SHP77 treated with DMSO at 0.1 percent for 48 hours (cell line): ENCODE results near the gene C17orf100.
A peak's percentile ranks its signal among the peaks of the same experiment; 100 is the strongest.

ENCODE experiments used
- DNase-seq: peaks from one replicate; lab custom pipeline; 2025; lab: John Stamatoyannopoulos, UW

C17orf100 gene

GRCh38 chr17:6651354-6651918 is at the start of gene C17orf100, which contains the start of gene MED31:
C17orf100 (plus strand) TSS chr17:6651762; CDS start chr17:6651914, 152 bp downstream.
MED31 (minus strand) TSS chr17:6651605; CDS start chr17:6651528, 77 bp downstream.
- peak; percentile 86 for DNase-seq

DNA sequence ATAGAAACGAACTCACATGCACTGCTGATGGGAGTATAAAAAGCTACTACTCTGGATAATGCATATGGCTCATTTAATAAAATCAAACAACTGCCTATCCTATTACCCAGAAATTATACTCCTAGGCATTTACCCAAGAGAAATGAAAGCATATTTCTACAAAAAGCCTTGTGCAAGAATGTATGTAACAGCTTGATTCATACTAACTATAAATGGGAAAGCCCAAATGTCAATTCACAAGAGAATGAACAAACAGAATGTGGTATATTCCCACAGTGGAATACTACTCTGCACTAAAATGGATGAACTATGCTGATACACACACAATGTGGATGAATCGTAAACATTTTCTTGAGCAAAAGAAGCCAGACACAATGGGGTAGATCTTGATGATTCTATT is 49.4 kb upstream of the C17orf100 start:
- DNase-seq, result no peak

GRCh38 chr17:6603744-6604325 is 47.7 kb upstream of the C17orf100 start:
- no peak for DNase-seq

- DNase-seq, result no peak
Measured at GRCh38 chr17:6605142-6605541, 46.4 kb upstream of the C17orf100 start.

- no peak for DNase-seq
Measured at GRCh38 chr17:6608321-6608720, 43.2 kb upstream of the C17orf100 start.

DNA sequence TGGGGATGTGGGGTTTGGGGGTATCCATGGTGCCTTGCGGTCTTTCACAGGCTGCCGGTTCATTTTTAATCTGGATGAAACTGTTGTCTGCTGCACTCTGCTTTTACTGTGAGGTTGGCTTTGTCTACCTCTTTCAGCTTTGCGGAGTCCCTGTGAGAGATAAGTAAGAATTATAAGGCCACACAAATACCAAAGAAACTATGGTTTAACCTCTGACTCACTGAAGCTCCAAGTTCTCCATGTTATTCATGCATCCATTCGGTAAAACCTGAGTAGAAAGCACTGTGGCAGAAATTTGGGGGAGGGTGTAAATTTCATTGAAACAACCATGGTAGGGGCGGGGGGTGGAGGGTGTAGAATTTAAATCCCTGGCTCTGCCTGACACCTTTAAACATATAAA is 41.6 kb upstream of the C17orf100 start:
- no peak for DNase-seq

DNA sequence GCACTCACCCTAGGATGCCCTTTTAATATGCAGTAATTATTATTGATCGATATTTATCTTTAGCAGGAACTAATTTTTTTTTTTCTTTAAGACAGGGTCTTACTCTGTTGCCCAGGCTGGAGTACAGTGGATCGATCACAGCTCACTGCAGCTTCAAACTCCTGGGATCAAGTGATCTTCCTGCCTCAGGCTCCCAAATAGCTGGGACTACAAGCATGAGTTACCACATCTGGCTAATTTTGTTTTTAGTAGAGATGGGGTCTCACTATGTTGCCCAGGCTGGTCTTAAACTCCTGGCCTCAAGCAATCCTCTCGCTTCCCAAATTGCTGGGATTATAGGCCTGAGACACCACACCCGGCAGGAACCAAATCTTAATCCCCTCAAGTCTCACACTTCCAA is 40.3 kb upstream of the C17orf100 start:
- no peak for DNase-seq

GRCh38 chr17:6623941-6624340 is 27.6 kb upstream of the C17orf100 start:
- no peak for DNase-seq

GRCh38 chr17:6626616-6627015 is 24.9 kb upstream of the C17orf100 start:
- no peak for DNase-seq

DNA sequence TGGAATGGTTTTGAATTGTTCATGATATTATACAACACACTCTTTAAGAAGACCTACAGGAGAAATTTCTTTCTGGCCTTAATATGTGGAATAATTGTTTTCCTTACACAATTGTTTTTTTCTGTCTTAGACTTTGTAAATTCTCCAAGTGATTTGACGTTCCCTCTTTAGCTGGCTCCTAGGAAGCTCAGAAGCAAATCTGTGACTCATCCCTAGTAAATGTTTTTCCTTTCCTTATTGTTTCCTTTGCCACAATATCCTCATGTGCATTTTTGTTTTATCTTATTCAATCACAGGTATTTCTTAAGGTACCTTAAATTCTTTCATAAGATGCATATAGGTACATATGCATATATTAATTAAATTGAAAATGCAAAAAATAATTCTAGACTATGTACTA is 24.5 kb upstream of the C17orf100 start:
- DNase-seq, result no peak

GRCh38 chr17:6630390-6630789 is 21.2 kb upstream of the C17orf100 start:
- DNase-seq, result no peak

- DNase-seq, result no peak
Measured at GRCh38 chr17:6632530-6632929, 19.0 kb upstream of the C17orf100 start.

GRCh38 chr17:6633263-6633662 is 18.3 kb upstream of the C17orf100 start:
- no peak for DNase-seq

DNA sequence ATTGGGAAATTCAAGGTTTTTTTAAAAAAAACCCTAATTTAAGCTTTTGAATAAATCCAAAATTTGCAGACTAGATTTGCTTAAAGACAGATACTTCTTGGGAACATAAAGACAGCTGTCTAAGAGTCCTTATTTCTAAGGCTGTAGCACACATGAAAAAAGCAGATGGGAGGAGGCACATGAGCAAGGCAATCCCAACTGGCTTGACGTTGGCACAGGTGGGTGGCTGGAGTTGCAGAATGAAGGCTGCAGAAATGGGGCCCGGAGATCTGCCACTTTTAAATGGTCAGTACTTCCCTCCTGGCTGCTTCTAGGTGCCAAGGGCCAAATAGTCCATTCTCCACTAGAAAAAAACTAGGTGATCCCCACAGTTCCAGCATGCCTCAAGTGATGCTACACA is 15.5 kb upstream of the C17orf100 start:
- DNase-seq, result no peak

- no peak for DNase-seq
Measured at GRCh38 chr17:6636616-6637457, 14.7 kb upstream of the C17orf100 start.

DNA sequence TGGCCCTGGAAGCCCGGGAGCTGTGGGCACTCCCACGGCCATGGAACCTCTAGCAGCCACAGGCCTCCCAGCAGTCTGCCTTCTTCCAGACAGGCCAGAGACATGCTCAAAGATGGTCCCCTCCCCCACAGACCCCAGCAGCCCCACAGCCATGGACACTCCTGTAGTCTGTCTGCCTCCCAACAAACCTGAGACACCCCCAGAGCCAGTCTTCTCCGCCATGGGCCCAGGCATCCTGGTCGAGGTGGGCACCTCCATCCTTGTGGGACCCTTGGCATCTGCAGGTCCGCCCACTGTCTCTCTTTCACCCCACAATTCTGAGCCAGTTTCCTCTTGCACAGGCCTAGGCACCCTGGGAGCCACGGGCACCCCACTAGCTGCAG is 14.1 kb upstream of the C17orf100 start:
- no peak for DNase-seq

DNA sequence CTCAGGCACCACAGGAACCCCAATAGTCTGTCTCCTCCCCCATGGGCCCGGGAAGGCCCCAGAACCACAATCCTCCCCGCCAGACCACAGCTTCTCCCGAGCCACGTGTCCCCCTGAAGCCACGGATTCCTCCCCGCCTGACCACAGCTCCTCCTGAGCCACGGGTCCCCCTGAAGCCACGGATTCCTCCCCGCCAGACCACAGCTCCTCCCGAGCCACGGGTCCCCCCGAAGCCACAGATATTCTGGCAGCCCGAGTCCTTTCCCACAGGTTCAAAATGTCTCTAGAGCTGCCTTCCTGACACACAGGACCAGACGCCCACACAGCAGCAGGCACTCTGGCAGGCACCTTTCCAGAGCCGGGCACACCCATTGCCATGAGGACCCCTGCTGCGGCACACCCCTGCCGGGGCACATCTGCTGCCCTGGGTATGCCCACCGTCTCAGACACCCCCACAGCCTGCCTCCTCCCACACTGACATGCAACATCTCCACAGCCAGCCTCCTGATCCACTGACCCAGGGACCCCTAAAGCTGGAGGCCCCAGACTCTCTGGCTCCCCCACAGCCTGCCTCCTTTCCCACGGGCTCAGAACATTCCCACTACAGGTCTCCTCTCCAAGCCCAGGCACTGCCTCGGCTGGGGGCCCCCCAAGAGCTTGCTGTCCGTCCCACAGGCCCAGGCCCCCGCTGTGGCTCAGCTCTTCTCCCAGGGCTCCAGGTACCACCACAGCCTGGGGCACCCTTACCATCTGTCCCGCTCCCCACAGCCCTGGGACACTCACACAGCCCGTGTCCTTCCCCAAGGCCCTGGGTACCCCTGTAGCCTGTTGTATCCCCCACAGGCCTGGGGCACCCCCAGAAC is 13.3 kb upstream of the C17orf100 start:
- DNase-seq, result no peak

DNA sequence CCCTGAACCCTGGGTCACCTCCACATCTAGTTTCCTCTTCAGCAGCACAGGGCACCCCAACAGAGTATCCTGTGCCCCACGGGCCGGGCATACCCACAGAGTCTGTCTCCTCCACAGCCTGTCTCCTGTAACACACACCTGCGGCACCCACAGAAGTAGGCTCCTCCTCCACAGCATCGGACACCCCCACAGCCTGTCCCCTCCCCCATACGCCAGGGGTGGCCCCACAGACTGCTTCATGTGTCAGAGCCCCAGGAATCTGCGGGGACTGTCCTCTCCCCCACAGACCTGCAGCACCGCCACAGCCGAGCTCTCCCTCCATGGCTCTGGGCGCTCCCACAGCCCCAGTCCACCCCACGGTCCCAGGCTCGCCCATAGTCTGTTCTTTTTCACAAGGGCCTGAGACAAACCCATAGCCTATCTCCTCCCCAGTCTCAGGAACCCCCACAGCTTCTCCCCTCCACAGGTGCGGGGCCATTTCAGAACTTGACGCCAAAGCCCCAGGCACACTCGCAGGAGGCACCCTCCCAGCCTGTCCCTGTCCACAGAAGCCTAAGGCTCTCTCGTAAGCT is 12.5 kb upstream of the C17orf100 start:
- DNase-seq, result no peak

DNA sequence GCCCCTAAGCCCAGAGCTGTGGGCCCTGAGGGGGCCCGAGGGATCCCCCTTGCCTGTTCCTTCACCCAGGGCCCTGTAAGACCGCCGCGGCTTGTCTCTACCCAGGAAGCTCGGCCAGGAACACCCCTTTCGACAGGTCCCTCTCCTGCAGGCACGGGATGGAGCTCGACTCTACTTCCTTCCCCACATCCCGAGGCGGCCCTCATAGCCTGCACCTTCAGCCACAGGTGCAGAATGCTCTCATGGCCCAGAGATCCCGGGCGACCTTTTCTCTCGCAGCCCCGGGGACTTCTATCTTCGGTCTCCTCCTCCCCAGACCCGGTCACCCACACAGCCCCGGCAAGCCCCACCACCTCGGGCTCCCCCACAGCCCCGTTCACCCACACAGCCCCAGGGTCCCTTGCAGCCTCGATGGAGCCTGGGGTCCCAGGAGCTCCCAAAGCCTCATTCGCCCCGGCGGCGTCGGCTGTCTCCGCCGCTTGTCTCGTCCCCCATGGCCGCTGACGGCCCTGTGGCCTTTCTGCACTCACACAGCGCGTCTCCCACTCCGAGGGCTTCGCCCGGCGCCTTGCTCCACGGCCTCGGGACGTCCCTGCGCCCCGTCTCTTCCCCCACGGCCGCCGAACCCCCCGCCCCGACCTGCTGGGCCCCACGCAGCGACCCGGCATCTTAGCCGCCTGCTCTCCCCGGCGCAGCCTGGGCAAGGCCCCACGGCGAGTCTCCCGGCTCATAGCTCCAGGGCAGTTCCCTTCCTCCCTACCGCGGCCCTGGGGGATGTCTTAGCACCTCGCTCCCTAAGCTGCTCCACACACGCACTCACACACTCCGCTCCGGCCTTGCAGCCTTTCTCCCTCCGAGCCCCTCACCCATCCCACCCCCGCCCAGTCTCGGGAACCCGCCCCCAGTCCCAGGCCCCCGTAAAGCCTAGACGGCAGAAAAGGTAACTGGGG is 11.7 kb upstream of the C17orf100 start:
- no peak for DNase-seq

GRCh38 chr17:6640536-6641246 is 10.9 kb upstream of the C17orf100 start, which contains the start of the genes KIAA0753 and TXNDC17:
KIAA0753 (minus strand) TSS chr17:6640711; CDS start chr17:6635103, 5,608 bp downstream.
TXNDC17 (plus strand) TSS chr17:6641060; CDS start chr17:6641083, 23 bp downstream.
- DNase-seq, result peak; percentile 92
